NT2/D1 (cell line): ENCODE measurements around the gene SNRPA.

Source experiments
- YY1 ChIP-seq: IDR thresholded peaks from 2 replicates; pipeline ENCODE4 v1.6.1; 2011; ENCODE audit not compliant: insufficient read length, insufficient read depth
- ZNF274 ChIP-seq: IDR thresholded peaks from 2 replicates; pipeline ENCODE4 v1.6.1; 2011; ENCODE audit warnings: mild to moderate bottlenecking, low read depth, low read length

DNA sequence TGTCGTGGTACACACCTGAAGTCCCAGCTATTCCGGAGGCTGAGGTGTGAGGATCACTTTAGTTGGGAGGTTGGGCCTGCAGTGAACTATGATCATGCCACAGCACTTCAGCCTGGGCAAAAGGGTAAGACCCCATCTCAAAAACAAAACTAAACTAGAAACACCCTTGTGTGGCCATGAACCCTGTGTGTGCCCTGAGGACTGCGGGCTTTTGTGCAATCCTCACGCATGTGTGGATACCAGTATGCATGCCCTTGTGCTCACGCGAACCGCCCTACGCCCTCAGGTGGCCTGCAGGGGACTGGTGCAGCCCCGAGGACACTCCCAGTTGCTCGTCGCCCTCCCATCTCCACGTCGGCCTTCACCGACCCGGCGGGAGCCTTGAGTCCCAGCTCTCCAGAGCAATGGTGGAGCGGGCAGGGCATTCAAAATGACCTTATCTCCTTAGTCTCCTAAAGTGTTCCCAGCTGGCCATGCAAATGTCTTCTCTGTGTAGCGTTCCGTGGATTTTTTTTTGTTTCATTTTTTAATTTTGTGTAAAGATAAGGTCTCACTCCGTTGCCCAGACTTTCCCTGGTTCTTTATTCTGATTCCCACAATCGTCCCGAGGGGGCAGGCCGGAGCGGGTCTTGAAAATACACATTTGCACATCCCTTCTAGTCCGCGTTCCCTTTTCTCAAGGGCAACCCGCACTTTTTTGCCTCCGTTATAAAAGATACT lies 47.1 kb downstream of the SNRPA start:
- TF ChIP-seq YY1 (no peak), ZNF274 (no peak)
